CD4-positive, alpha-beta T cell treated with Interleukin-15 for 1 hour (primary cell): ENCODE results near the gene TAAR1.
"Not testable (repeated sequence)": the region's sequence is repeated elsewhere in the genome, so short reads cannot be mapped to it uniquely, and the experiment has no call there.

Source experiments
- DNase-seq: peaks from one replicate; pipeline ENCODE4 v3.0.0-alpha.2; 2020

Gene TAAR1

DNA sequence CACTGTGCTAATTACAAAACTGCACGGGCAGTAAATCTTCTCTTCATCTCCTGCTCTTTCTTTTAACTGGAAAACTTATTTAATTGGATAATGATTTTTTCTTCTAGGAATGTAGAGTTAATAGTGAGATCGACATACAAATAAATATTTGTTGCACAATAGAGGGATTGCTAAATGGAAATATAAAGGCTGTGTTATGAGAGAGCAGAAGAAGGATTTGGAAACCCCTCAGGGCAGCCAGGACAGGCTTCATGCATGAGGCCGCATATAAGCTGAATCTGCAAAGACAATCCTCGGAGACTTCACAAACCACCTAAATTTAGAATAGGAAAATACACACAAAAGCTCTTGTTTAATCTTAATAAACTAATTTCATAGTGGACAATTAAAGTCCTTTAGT, 2.9 kb upstream of the TAAR1 start:
- no peak for DNase-seq

- DNase-seq: peak; percentile 19
Measured at GRCh38 chr6:132651062-132651461, 7.9 kb downstream of the TAAR1 start.

DNA sequence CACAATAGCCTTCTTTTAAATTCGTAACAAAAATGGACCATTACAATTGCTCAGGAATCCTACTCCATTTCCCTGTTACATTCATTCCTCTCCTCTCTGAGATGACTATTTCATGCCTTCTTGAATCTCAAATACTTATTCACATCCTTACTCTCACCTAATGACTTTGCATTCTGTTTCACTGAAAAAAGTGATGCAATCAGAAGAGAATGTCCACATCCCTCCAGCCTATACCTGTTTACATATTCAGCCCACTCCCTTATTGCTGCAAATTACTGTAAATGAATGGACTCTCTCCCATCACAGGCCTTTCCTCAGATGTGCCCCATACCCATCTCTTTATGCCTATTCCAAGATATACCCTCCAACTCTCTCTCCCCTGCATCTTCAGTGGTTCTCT, 8.6 kb downstream of the TAAR1 start:
- no peak for DNase-seq

- no peak for DNase-seq
Measured at GRCh38 chr6:132648828-132649227, 10.2 kb downstream of the TAAR1 start.

DNA sequence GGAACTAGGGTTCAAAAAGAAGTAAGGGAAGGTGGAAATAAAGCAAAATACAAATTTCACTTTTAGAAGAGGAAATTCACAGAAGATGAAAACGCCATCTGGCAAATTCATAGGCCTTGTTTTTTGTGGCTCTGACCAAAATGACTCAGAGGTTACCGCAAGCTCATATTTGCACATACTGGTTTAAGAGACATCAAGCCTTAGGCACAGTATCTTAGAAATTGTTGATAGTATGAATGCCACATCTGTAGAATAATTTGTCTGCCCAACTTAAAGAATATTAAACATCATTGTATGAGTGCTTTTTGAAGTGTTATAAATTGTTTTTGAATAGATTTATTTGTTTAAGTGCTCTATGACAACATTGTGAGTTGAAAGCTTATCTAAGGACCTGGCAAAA, 10.6 kb downstream of the TAAR1 start:
- no peak for DNase-seq

- no peak for DNase-seq
Measured at GRCh38 chr6:132643547-132643946, 15.4 kb downstream of the TAAR1 start.

GRCh38 chr6:132637135-132637534, 21.8 kb downstream of the TAAR1 start:
- DNase-seq: not testable (repeated sequence)

DNA sequence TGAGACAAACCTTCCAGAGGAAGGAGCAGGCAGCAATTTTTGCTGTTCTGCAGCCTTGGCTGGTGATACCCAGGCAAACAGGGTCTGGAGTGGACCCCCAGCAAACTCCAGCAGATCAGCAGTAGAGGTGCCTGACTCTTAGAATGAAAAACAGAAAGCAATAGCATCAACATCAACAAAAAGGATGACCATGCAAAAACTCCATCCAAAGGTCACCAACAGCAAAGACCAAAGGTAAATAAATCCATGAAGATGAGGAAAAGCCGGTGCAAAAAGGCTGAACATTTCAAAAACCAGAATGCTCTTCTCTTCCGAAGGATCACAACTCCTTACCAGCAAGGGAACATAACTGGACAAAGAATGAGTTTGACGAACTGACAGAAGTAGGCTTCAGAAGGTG, 23.1 kb downstream of the TAAR1 start:
- DNase-seq: not testable (repeated sequence)

GRCh38 chr6:132635288-132635687, 23.7 kb downstream of the TAAR1 start:
- not testable (repeated sequence) for DNase-seq

DNA sequence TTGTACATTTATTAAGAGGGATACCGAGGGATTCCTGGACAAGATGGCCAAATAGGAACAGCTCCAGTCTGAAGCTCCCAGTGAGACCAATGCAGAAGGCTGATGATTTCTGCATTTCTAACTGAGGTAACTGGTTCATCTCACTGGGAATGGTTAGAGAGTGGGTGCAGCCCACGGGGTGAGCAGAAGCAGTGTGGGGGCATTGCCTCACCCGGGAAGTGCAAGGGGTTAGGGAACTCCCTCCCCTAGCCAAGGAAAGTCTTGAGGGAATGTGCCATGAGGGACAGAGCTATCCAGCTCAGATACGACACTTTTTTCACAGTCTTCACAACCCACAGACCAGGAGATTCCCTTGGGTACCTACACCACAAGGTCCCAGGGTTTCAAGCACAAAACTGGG, 24.2 kb downstream of the TAAR1 start:
- no peak for DNase-seq

GRCh38 chr6:132633362-132633761, 25.6 kb downstream of the TAAR1 start:
- no peak for DNase-seq

- DNase-seq: no peak
Measured at GRCh38 chr6:132624175-132624574, 34.8 kb downstream of the TAAR1 start, which contains the start of gene TAAR2. TAAR2 (minus strand) TSS chr6:132624275; CDS start chr6:132624275, 0 bp downstream.

- DNase-seq: no peak
Measured at GRCh38 chr6:132623106-132623845, 35.7 kb downstream of the TAAR1 start.

GRCh38 chr6:132616677-132617076, 42.3 kb downstream of the TAAR1 start:
- DNase-seq: no peak

DNA sequence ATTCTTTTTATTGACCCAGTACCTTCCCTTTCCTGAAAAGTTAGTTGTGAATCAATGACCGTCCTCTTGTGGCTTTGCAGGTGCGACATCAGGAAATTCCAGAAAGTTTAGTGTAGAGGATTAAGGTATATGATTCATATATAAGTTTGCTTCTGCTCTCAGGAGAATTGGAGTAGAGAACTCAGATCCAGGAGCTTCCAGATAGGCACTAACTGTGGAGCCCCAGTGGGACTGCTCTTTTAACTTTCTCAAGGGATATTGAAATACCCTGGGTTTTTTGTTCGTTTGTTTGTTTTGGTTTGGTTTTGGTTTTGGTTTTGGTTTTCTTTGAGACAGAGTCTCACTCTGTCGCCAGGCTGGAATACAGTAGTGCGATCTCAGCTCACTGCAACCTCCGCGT, 44.4 kb downstream of the TAAR1 start:
- DNase-seq: no peak

GRCh38 chr6:132612449-132613108, 46.4 kb downstream of the TAAR1 start:
- DNase-seq: no peak

DNA sequence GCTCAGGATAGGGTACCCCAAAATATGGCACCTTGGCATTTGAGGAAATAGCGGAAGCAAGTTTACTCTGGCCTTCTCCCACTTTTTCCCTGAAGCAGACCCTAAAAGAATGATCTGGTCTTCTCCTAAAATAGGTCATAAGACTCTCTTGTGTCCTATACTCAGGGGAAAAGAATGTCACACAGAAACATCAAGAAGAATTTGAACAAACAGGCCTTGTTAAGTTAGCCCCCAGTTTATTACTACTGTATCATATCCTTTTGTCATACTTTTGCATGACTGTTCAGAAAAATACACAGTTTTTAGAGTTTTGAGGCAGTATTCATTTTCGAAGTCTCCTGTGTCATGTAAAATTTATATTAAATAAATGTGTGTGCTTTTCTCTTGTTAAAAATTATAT, 47.4 kb downstream of the TAAR1 start:
- DNase-seq: no peak

- DNase-seq: no peak
Measured at GRCh38 chr6:132607544-132608233, 51.3 kb downstream of the TAAR1 start.

DNA sequence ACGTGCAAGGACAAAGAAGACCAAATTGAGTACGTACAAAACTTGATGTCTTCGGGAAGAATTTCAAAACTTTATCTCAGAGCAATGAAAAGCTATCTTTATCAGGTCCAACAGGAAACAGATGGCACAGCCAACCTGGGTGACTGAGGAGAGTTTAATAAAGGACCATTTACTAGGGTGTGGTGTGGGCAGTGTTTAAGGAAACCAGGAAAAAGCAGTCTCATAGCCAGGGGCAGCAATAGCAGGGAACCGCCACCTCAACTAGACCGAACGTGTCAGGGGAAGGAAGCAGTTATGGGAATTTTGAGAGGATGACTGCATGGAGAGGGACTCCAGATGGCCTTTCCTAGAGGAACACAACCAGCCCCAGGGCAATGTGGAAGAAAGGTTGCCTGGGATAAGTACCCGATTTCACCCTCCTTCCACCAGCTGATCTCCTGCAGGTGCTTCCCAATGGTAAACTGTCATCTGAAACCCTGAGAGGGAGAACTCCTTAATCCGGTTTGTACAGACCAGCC, 54.3 kb downstream of the TAAR1 start:
- no peak for DNase-seq

DNA sequence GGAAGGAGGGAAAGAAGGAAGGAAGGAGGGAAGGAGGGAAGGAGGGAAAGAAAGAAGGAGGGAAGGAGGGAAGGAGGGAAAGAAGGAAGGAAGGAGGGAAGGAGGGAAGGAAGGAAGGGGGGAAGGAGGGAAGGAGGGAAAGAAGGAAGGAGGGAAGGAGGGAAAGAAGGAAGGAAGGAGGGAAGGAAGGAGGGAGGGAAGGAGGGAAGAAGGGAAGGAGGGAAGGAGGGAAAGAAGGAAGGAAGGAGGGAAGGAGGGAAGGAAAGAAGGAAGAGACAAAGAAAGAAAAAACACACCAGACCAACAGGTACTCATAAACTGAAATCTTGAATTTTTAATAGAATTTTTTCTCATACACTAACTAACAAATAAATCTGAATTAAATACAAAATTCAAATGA, 58.1 kb downstream of the TAAR1 start:
- not testable (repeated sequence) for DNase-seq

DNA sequence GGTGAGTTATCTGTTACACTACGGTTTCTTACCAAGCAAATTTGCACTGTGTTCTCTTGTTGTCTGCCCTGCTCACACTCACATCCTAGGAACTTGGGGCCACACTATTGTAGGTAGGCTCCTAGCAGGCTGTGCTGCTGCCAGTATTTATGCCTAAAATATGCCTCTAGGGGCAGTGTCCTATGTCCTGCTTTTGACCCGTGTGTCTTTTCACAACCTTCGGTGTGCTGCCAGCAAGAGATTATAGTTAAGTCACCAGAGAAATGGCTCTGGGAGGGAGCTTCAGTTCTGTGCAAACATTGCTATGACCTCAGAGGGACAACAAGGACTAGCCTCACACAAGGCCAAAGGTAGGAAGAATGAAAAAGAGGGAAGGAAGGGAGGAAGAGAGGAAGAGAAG, 60.5 kb downstream of the TAAR1 start:
- no peak for DNase-seq

GRCh38 chr6:132596201-132596600, 62.8 kb downstream of the TAAR1 start:
- DNase-seq: no peak
